Stimulated activated CD4-positive, alpha-beta T cell treated with anti-CD3 and anti-CD28 coated beads, Interleukin-15, amount 100 ng/mL, for 48 hours (primary cell): ENCODE data around the gene OR2C3.
"Not testable (repeated sequence)": the region's sequence is repeated elsewhere in the genome, so short reads cannot be mapped to it uniquely, and the experiment has no call there.

Experiments used
- DNase-seq, 2 donors: peaks; one replicate each; pipeline ENCODE4 v3.0.0-alpha.2; 2020; ENCODE audit warnings: low read depth in 2 of 2

The OR2C3 gene

GRCh38 chr1:247517795-247518612 is 18.2 kb downstream of the OR2C3 start:
- no peak for DNase-seq

- DNase-seq: no peak
Observed at GRCh38 chr1:247506831-247507230, 29.4 kb downstream of the OR2C3 start.

GRCh38 chr1:247500865-247501264 is 35.4 kb downstream of the OR2C3 start:
- DNase-seq: no peak

- no peak for DNase-seq
Observed at GRCh38 chr1:247496581-247497285, 39.5 kb downstream of the OR2C3 start.

GRCh38 chr1:247494767-247495166 is 41.5 kb downstream of the OR2C3 start:
- no peak for DNase-seq

GRCh38 chr1:247493106-247493505 is 43.1 kb downstream of the OR2C3 start:
- DNase-seq: no peak

GRCh38 chr1:247491328-247491727 is 44.9 kb downstream of the OR2C3 start:
- DNase-seq: no peak

GRCh38 chr1:247487057-247487456 is 49.2 kb downstream of the OR2C3 start:
- no peak for DNase-seq

- DNase-seq: no peak
Observed at GRCh38 chr1:247482747-247483146, 53.5 kb downstream of the OR2C3 start.

GRCh38 chr1:247476328-247477058 is 59.7 kb downstream of the OR2C3 start:
- not testable (repeated sequence) for DNase-seq

- no peak for DNase-seq
Observed at GRCh38 chr1:247475793-247476192, 60.4 kb downstream of the OR2C3 start.
